ENCODE measurements around the gene ILF2.
A peak's percentile ranks its signal among the peaks of the same experiment; 100 is the strongest.

ILF2 gene

DNA sequence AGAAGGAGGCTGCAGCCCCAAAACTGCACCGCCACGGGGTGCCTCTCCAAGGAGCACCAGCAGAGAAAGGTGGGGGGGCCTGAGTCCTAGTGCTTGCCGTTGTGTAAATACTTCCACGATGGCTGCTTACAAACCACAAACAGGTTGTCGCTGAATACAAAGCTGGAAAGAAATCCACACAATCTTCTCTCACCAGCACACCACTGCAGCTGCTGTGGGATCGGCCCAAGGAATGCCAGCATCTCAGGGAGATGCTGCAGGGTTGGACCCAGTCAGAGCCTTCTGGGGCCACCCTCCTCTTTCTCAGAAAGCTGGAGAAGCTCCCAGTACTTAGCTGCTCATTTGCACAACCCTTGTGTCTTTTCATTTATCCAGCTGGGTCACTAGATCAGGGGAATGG lies 51.6 kb downstream of the ILF2 start:
- no peak for TF ChIP-seq MAX (IDR thresholded peaks at IDR 0.05)
- no peak for TF ChIP-seq ZBTB7A (IDR thresholded peaks at IDR 0.05; ENCODE audit: low read depth)
- TF ChIP-seq, protein P1, sequence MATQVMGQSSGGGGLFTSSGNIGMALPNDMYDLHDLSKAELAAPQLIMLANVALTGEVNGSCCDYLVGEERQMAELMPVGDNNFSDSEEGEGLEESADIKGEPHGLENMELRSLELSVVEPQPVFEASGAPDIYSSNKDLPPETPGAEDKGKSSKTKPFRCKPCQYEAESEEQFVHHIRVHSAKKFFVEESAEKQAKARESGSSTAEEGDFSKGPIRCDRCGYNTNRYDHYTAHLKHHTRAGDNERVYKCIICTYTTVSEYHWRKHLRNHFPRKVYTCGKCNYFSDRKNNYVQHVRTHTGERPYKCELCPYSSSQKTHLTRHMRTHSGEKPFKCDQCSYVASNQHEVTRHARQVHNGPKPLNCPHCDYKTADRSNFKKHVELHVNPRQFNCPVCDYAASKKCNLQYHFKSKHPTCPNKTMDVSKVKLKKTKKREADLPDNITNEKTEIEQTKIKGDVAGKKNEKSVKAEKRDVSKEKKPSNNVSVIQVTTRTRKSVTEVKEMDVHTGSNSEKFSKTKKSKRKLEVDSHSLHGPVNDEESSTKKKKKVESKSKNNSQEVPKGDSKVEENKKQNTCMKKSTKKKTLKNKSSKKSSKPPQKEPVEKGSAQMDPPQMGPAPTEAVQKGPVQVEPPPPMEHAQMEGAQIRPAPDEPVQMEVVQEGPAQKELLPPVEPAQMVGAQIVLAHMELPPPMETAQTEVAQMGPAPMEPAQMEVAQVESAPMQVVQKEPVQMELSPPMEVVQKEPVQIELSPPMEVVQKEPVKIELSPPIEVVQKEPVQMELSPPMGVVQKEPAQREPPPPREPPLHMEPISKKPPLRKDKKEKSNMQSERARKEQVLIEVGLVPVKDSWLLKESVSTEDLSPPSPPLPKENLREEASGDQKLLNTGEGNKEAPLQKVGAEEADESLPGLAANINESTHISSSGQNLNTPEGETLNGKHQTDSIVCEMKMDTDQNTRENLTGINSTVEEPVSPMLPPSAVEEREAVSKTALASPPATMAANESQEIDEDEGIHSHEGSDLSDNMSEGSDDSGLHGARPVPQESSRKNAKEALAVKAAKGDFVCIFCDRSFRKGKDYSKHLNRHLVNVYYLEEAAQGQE (IDR thresholded peaks at IDR 0.05; ENCODE audit: low read depth), result no peak
- TF ChIP-seq EP300 (IDR thresholded peaks at IDR 0.05; ENCODE audit: borderline replicate concordance), result no peak
- TF ChIP-seq EGR1 (IDR thresholded peaks at IDR 0.05), result no peak
- no peak for TF ChIP-seq RAD21 (IDR thresholded peaks at IDR 0.05; ENCODE audit: low read depth)
- TF ChIP-seq FOXM1 (IDR thresholded peaks at IDR 0.05; ENCODE audit: borderline replicate concordance, low read depth), result no peak
- no peak for TF ChIP-seq TCF12 (IDR thresholded peaks at IDR 0.05; ENCODE audit: low read depth)
- no peak for TF ChIP-seq TEAD4 (IDR thresholded peaks at IDR 0.05)
- no peak for TF ChIP-seq YY1 (IDR thresholded peaks at IDR 0.05; ENCODE audit: low read depth)
- TF ChIP-seq CEBPB (IDR thresholded peaks at IDR 0.05), result no peak
- TF ChIP-seq, protein P2, sequence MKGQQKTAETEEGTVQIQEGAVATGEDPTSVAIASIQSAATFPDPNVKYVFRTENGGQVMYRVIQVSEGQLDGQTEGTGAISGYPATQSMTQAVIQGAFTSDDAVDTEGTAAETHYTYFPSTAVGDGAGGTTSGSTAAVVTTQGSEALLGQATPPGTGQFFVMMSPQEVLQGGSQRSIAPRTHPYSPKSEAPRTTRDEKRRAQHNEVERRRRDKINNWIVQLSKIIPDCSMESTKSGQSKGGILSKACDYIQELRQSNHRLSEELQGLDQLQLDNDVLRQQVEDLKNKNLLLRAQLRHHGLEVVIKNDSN (IDR thresholded peaks at IDR 0.05), result no peak
- no peak for TF ChIP-seq TAF1 (IDR thresholded peaks at IDR 0.05; ENCODE audit: low read depth)
- no peak for TF ChIP-seq NFIC (IDR thresholded peaks at IDR 0.05)
- TF ChIP-seq CREB1 (IDR thresholded peaks at IDR 0.05; ENCODE audit: low read depth), result no peak

DNA sequence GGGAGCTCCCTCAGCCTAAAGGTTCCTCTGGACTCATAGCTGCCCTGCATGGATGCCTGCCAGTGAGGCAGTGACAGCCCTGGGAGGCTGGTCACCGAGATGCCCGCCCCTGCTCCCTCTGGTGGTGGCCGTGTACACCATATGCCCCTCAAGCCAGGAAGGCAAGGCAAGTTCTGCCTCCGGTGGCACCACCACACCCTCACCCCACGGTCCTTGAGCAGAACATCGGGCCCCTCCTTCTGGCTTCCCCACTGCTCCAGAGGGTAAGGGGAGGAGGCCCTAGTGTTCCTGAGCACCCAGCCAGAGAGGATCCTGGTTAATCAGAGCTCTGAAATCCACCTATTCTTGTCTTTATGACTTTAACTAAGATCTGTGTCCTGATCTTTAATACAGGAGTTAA lies 53.1 kb downstream of the ILF2 start:
- TF ChIP-seq, protein P2 (IDR thresholded peaks at IDR 0.05), result no peak
- TF ChIP-seq TCF12 (IDR thresholded peaks at IDR 0.05; ENCODE audit: low read depth), result no peak
- no peak for TF ChIP-seq NFIC (IDR thresholded peaks at IDR 0.05)
- TF ChIP-seq, protein P1 (IDR thresholded peaks at IDR 0.05; ENCODE audit: low read depth), result no peak
- no peak for TF ChIP-seq FOXM1 (IDR thresholded peaks at IDR 0.05; ENCODE audit: borderline replicate concordance, low read depth)
- TF ChIP-seq RAD21 (IDR thresholded peaks at IDR 0.05; ENCODE audit: low read depth), result no peak
- TF ChIP-seq CREB1 (IDR thresholded peaks at IDR 0.05; ENCODE audit: low read depth), result no peak
- TF ChIP-seq MAX (IDR thresholded peaks at IDR 0.05), result no peak

DNA sequence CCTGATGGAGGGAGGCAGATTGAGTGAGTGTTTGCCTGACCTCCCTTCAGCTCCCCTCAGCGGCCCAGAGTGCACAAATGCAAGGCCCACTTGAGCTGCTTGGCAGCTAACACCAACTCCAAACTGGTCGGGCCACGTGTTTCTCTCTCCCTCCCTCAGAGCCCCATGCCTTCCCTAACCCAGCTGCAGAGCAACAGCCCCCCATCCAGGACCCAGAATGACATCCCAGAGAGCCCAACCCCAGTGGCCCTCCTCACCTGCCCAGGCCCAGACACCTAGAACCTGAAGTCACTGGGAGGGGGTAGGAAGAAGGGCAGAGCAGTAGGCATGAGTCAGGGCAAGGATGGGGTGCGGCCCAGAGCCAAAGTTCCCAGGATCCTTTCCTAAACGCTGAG lies 53.9 kb downstream of the ILF2 start:
- TF ChIP-seq CEBPB (IDR thresholded peaks at IDR 0.05) (no peak), MAX (IDR thresholded peaks at IDR 0.05) (peak; percentile 48), NFIC (IDR thresholded peaks at IDR 0.05) (0 out of 2 replicates have a peak, but pooled peaks have one; percentile 11)
- TF ChIP-seq, protein P1 (IDR thresholded peaks at IDR 0.05; ENCODE audit: low read depth), result no peak
- TF ChIP-seq, protein P2 (IDR thresholded peaks at IDR 0.05), result 0 out of 2 replicates have a peak, but pooled peaks have one; percentile 22

- no peak for TF ChIP-seq TEAD4 (IDR thresholded peaks at IDR 0.05)
- TF ChIP-seq YY1 (IDR thresholded peaks at IDR 0.05; ENCODE audit: low read depth), result no peak
- no peak for TF ChIP-seq EP300 (IDR thresholded peaks at IDR 0.05; ENCODE audit: borderline replicate concordance)
- TF ChIP-seq, protein P2 (IDR thresholded peaks at IDR 0.05), result no peak
- peak; percentile 84 for TF ChIP-seq CEBPB (IDR thresholded peaks at IDR 0.05)
- TF ChIP-seq TCF12 (IDR thresholded peaks at IDR 0.05; ENCODE audit: low read depth), result no peak
- TF ChIP-seq NFIC (IDR thresholded peaks at IDR 0.05), result peak; percentile 80
- peak; percentile 30; the same call in 1 of the 2 replicates for TF ChIP-seq TAF1 (IDR thresholded peaks at IDR 0.05; ENCODE audit: low read depth)
- peak; percentile 78 for TF ChIP-seq MAX (IDR thresholded peaks at IDR 0.05)
- 0 out of 2 replicates have a peak, but pooled peaks have one; percentile 45 for TF ChIP-seq ZBTB7A (IDR thresholded peaks at IDR 0.05; ENCODE audit: low read depth)
- TF ChIP-seq RAD21 (IDR thresholded peaks at IDR 0.05; ENCODE audit: low read depth), result peak; percentile 4; the same call in 1 of the 2 replicates
Measured at GRCh38 chr1:153616144-153616916, 54.5 kb downstream of the ILF2 start, which contains the start of gene S100A14. Gene S100A14, minus strand, starts transcription at chr1:153616325. Its CDS starts 467 bp downstream, at chr1:153615858.
